Measurements from ENCODE around the gene VPS13A.
A peak's percentile ranks its signal among the peaks of the same experiment; 100 is the strongest.
"Not testable (repeated sequence)": the region's sequence is repeated elsewhere in the genome, so short reads cannot be mapped to it uniquely, and the experiment has no call there.

Gene VPS13A

GRCh38 chr9:77426712-77427111 is 249.4 kb downstream of the VPS13A start:
- peaks cover 0 to 9% (median 0%) of the 10 kb centered on the region in 5 donors for H3K36me3 ChIP-seq (ENCODE audit: control insufficient read depth in 5 of 5, insufficient read depth in 5 of 5, low read length in 5 of 5)

DNA sequence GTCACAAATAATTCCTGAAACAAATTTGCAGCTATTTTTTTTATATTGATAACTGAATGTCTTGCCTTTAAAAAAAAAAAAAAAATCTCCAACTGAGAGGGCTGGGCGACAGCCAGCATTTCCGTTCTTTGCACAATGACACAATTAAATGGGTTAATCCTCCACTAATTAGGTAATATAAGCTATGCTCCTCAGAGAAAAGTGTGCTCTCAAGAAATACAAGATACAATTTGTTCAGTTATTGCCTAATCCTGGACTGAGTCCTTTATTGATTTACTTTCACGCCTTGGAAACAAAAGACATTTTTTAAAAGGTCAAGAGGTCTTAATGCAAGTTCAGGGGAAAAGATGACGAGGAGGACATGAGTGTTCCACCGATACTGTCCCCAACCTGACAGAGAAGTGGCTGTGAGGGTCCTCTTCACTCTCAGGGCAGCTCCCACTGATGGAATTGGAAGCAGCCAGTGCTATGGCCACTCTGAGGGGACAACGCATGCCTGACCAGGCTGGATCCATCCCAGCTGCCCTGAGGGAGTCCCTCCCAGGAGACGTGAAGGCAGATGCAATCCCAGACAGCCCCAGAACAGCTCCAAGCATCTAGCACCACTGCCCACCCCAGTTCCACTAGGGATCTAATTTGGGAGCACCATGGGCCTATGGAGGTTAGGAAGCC is 250.1 kb downstream of the VPS13A start:
- no peak overlapping the region for H3K27ac ChIP-seq (ENCODE audit: low read depth, low read length)
- peaks cover 3 to 13% (median 11%) of the 10 kb centered on the region in 5 donors for H3K4me1 ChIP-seq (ENCODE audit: control insufficient read depth in 5 of 5, insufficient read depth in 5 of 5, low read length in 5 of 5)
- peaks cover 0 to 9% (median 0%) of the 10 kb centered on the region in 5 donors for H3K36me3 ChIP-seq (ENCODE audit: control insufficient read depth in 5 of 5, insufficient read depth in 5 of 5, low read length in 5 of 5)

More at GRCh38 chr9:77426712-77427111, 249.4 kb downstream of the VPS13A start:
- Histone ChIP-seq H3K9ac (ENCODE audit: low read length in 5 of 5) (no peak overlapping the region), H3K27me3 (ENCODE audit: control insufficient read depth in 5 of 5, insufficient read depth in 4 of 5, low read length in 5 of 5) (no peaks in the 10 kb centered on the region), H3K4me3 (ENCODE audit: low read depth in 1 of 5, low read length in 5 of 5) (no peak overlapping the region), H3K9me3 (ENCODE audit: control insufficient read depth in 5 of 5, low read length in 5 of 5) (no peaks in the 10 kb centered on the region), H3K27ac (ENCODE audit: low read depth, low read length) (no peak overlapping the region), H3K4me1 (ENCODE audit: control insufficient read depth in 5 of 5, insufficient read depth in 5 of 5, low read length in 5 of 5) (peaks cover 3 to 13% (median 11%) of the 10 kb centered on the region in 5 donors)

GRCh38 chr9:77429928-77430327 is 252.6 kb downstream of the VPS13A start:
- Histone ChIP-seq H3K9me3 (ENCODE audit: control insufficient read depth in 5 of 5, low read length in 5 of 5) (no peaks in the 10 kb centered on the region), H3K4me3 (ENCODE audit: low read depth in 1 of 5, low read length in 5 of 5) (no peak overlapping the region), H3K36me3 (ENCODE audit: control insufficient read depth in 5 of 5, insufficient read depth in 5 of 5, low read length in 5 of 5) (peaks cover 0 to 5% (median 0%) of the 10 kb centered on the region in 5 donors), H3K4me1 (ENCODE audit: control insufficient read depth in 5 of 5, insufficient read depth in 5 of 5, low read length in 5 of 5) (peaks cover 3 to 13% (median 11%) of the 10 kb centered on the region in 5 donors), H3K27me3 (ENCODE audit: control insufficient read depth in 5 of 5, insufficient read depth in 4 of 5, low read length in 5 of 5) (no peaks in the 10 kb centered on the region), H3K27ac (ENCODE audit: low read depth, low read length) (no peak overlapping the region), H3K9ac (ENCODE audit: low read length in 5 of 5) (no peak overlapping the region)

More for the DNA sequence above, 250.1 kb downstream of the VPS13A start:
- Histone ChIP-seq H3K9ac (ENCODE audit: low read length in 5 of 5) (peak overlapping the region in 1 of 5 donors; percentile 10), H3K4me3 (ENCODE audit: low read depth in 1 of 5, low read length in 5 of 5) (no peak overlapping the region), H3K9me3 (ENCODE audit: control insufficient read depth in 5 of 5, low read length in 5 of 5) (no peaks in the 10 kb centered on the region), H3K27me3 (ENCODE audit: control insufficient read depth in 5 of 5, insufficient read depth in 4 of 5, low read length in 5 of 5) (no peaks in the 10 kb centered on the region)

- H3K27me3 ChIP-seq (ENCODE audit: control insufficient read depth in 5 of 5, insufficient read depth in 4 of 5, low read length in 5 of 5): no peaks in the 10 kb centered on the region
- H3K27ac ChIP-seq (ENCODE audit: low read depth, low read length): no peak overlapping the region
- no peaks in the 10 kb centered on the region for H3K9me3 ChIP-seq (ENCODE audit: control insufficient read depth in 5 of 5, low read length in 5 of 5)
- no peak overlapping the region for H3K4me3 ChIP-seq (ENCODE audit: low read depth in 1 of 5, low read length in 5 of 5)
- peaks cover 0 to 5% (median 0%) of the 10 kb centered on the region in 5 donors for H3K36me3 ChIP-seq (ENCODE audit: control insufficient read depth in 5 of 5, insufficient read depth in 5 of 5, low read length in 5 of 5)
- no peak overlapping the region for H3K9ac ChIP-seq (ENCODE audit: low read length in 5 of 5)
- peaks cover 3 to 8% (median 7%) of the 10 kb centered on the region in 5 donors for H3K4me1 ChIP-seq (ENCODE audit: control insufficient read depth in 5 of 5, insufficient read depth in 5 of 5, low read length in 5 of 5)
Observed at GRCh38 chr9:77432053-77432452, 254.7 kb downstream of the VPS13A start.

- no peak overlapping the region for H3K27ac ChIP-seq (ENCODE audit: low read depth, low read length)
Observed at GRCh38 chr9:77433675-77434445, 256.5 kb downstream of the VPS13A start.

DNA sequence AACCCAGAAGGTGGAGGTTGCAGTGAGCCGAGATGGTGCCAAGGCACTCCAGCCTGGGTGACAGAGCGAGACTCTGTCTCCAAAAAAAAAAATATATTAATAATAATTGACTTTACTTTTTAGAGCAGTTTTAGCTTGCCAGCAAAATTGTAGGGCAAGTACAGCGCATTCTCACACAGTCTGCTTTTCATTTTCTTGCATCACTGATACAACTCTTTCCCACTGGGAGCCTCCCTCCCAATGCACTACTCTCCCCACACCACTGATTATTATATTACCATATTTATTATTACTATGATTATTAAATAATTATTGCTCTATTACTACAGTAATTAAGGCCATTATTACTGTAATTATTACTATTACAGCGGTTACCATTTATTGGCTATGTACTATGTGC is 257.9 kb downstream of the VPS13A start:
- Histone ChIP-seq H3K9ac (ENCODE audit: low read length in 5 of 5) (no peak overlapping the region), H3K27me3 (ENCODE audit: control insufficient read depth in 5 of 5, insufficient read depth in 4 of 5, low read length in 5 of 5) (no peaks in the 10 kb centered on the region), H3K9me3 (ENCODE audit: control insufficient read depth in 5 of 5, low read length in 5 of 5) (no peaks in the 10 kb centered on the region)

More at GRCh38 chr9:77433675-77434445, 256.5 kb downstream of the VPS13A start:
- peaks cover 0 to 4% (median 0%) of the 10 kb centered on the region in 5 donors for H3K4me1 ChIP-seq (ENCODE audit: control insufficient read depth in 5 of 5, insufficient read depth in 5 of 5, low read length in 5 of 5)
- no peaks in the 10 kb centered on the region for H3K9me3 ChIP-seq (ENCODE audit: control insufficient read depth in 5 of 5, low read length in 5 of 5)
- H3K27me3 ChIP-seq (ENCODE audit: control insufficient read depth in 5 of 5, insufficient read depth in 4 of 5, low read length in 5 of 5): no peaks in the 10 kb centered on the region
- no peak overlapping the region for H3K4me3 ChIP-seq (ENCODE audit: low read depth in 1 of 5, low read length in 5 of 5)
- peaks cover 0 to 5% (median 0%) of the 10 kb centered on the region in 5 donors for H3K36me3 ChIP-seq (ENCODE audit: control insufficient read depth in 5 of 5, insufficient read depth in 5 of 5, low read length in 5 of 5)
- no peak overlapping the region for H3K9ac ChIP-seq (ENCODE audit: low read length in 5 of 5)

GRCh38 chr9:77435688-77436087 is 258.4 kb downstream of the VPS13A start:
- H3K4me1 ChIP-seq (ENCODE audit: control insufficient read depth in 5 of 5, insufficient read depth in 5 of 5, low read length in 5 of 5): peaks cover 0 to 9% (median 7%) of the 10 kb centered on the region in 5 donors
- no peak overlapping the region for H3K9ac ChIP-seq (ENCODE audit: low read length in 5 of 5)
- H3K27ac ChIP-seq (ENCODE audit: low read depth, low read length): no peak overlapping the region
- H3K9me3 ChIP-seq (ENCODE audit: control insufficient read depth in 5 of 5, low read length in 5 of 5): no peaks in the 10 kb centered on the region
- H3K4me3 ChIP-seq (ENCODE audit: low read depth in 1 of 5, low read length in 5 of 5): no peak overlapping the region
- H3K36me3 ChIP-seq (ENCODE audit: control insufficient read depth in 5 of 5, insufficient read depth in 5 of 5, low read length in 5 of 5): peaks cover 0 to 5% (median 0%) of the 10 kb centered on the region in 5 donors
- no peaks in the 10 kb centered on the region for H3K27me3 ChIP-seq (ENCODE audit: control insufficient read depth in 5 of 5, insufficient read depth in 4 of 5, low read length in 5 of 5)

More for the DNA sequence above, 257.9 kb downstream of the VPS13A start:
- no peak overlapping the region for H3K4me3 ChIP-seq (ENCODE audit: low read depth in 1 of 5, low read length in 5 of 5)
- H3K27ac ChIP-seq (ENCODE audit: low read depth, low read length): no peak overlapping the region
- peaks cover 0 to 9% (median 7%) of the 10 kb centered on the region in 5 donors for H3K4me1 ChIP-seq (ENCODE audit: control insufficient read depth in 5 of 5, insufficient read depth in 5 of 5, low read length in 5 of 5)
- H3K36me3 ChIP-seq (ENCODE audit: control insufficient read depth in 5 of 5, insufficient read depth in 5 of 5, low read length in 5 of 5): peaks cover 0 to 5% (median 0%) of the 10 kb centered on the region in 5 donors

GRCh38 chr9:77438653-77439052 is 261.3 kb downstream of the VPS13A start:
- no peak overlapping the region for H3K27ac ChIP-seq (ENCODE audit: low read depth, low read length)
- no peaks in the 10 kb centered on the region for H3K9me3 ChIP-seq (ENCODE audit: control insufficient read depth in 5 of 5, low read length in 5 of 5)
- peaks cover 0 to 9% (median 7%) of the 10 kb centered on the region in 5 donors for H3K4me1 ChIP-seq (ENCODE audit: control insufficient read depth in 5 of 5, insufficient read depth in 5 of 5, low read length in 5 of 5)
- H3K36me3 ChIP-seq (ENCODE audit: control insufficient read depth in 5 of 5, insufficient read depth in 5 of 5, low read length in 5 of 5): no peaks in the 10 kb centered on the region
- no peak overlapping the region for H3K4me3 ChIP-seq (ENCODE audit: low read depth in 1 of 5, low read length in 5 of 5)
- no peak overlapping the region for H3K9ac ChIP-seq (ENCODE audit: low read length in 5 of 5)
- no peaks in the 10 kb centered on the region for H3K27me3 ChIP-seq (ENCODE audit: control insufficient read depth in 5 of 5, insufficient read depth in 4 of 5, low read length in 5 of 5)

- H3K36me3 ChIP-seq (ENCODE audit: control insufficient read depth in 5 of 5, insufficient read depth in 5 of 5, low read length in 5 of 5): no peaks in the 10 kb centered on the region
- H3K4me3 ChIP-seq (ENCODE audit: low read depth in 1 of 5, low read length in 5 of 5): no peak overlapping the region
- no peak overlapping the region for H3K27ac ChIP-seq (ENCODE audit: low read depth, low read length)
- no peaks in the 10 kb centered on the region for H3K9me3 ChIP-seq (ENCODE audit: control insufficient read depth in 5 of 5, low read length in 5 of 5)
- H3K4me1 ChIP-seq (ENCODE audit: control insufficient read depth in 5 of 5, insufficient read depth in 5 of 5, low read length in 5 of 5): peaks cover 0 to 9% (median 7%) of the 10 kb centered on the region in 5 donors
- peak overlapping the region in 2 of 5 donors; percentile 20 to 45 for H3K9ac ChIP-seq (ENCODE audit: low read length in 5 of 5)
- H3K27me3 ChIP-seq (ENCODE audit: control insufficient read depth in 5 of 5, insufficient read depth in 4 of 5, low read length in 5 of 5): no peaks in the 10 kb centered on the region
Observed at GRCh38 chr9:77440057-77440456, 262.7 kb downstream of the VPS13A start.

- not testable (repeated sequence) for H3K27ac ChIP-seq (ENCODE audit: low read depth, low read length); H3K27me3 ChIP-seq (ENCODE audit: control insufficient read depth in 5 of 5, insufficient read depth in 4 of 5, low read length in 5 of 5); H3K9me3 ChIP-seq (ENCODE audit: control insufficient read depth in 5 of 5, low read length in 5 of 5); H3K36me3 ChIP-seq (ENCODE audit: control insufficient read depth in 5 of 5, insufficient read depth in 5 of 5, low read length in 5 of 5); H3K4me3 ChIP-seq (ENCODE audit: low read depth in 1 of 5, low read length in 5 of 5); H3K4me1 ChIP-seq (ENCODE audit: control insufficient read depth in 5 of 5, insufficient read depth in 5 of 5, low read length in 5 of 5); H3K9ac ChIP-seq (ENCODE audit: low read length in 5 of 5)
Observed at GRCh38 chr9:77441124-77441523, 263.8 kb downstream of the VPS13A start.
